SK-N-DZ (cell line): ENCODE data around the gene NOXO1. TPM values are rescaled to one million over a fixed set of nuclear protein-coding genes. Genes with fewer than 3 reads are reported as not detected.
"Not testable (repeated sequence)": the region's sequence is repeated elsewhere in the genome, so short reads cannot be mapped to it uniquely, and the experiment has no call there.

ENCODE experiments used
- DNase-seq: peaks from one replicate; pipeline ENCODE4 v3.0.0-alpha.2; 2015; ENCODE audit warnings: low spot score
- polyA plus RNA-seq, 2 experiments: library from polyadenylated mRNA; depleted of rRNA; stranded (reverse); fragments of >200 nt; gene quantifications; 2 replicates each; pipeline ENCODE4 v1.2.3, GENCODE V29; 2014

NOXO1 gene
- polyA plus RNA-seq (2014; cell fraction: cytosol; rRNA removed) = 1.3 TPM in 1 of 2 replicates, not detected in the other
- polyA plus RNA-seq (2014; cell fraction: nucleus; rRNA removed) = 2.5 TPM in 1 of 2 replicates, not detected in the other

- DNase-seq = no peak
Observed at GRCh38 chr16:1981398-1981836, at the start of gene NOXO1. NOXO1 (minus strand) TSS chr16:1981469; CDS start chr16:1981179, 290 bp downstream.

- no peak for DNase-seq
Observed at GRCh38 chr16:2030036-2030435, 48.8 kb upstream of the NOXO1 start.

GRCh38 chr16:2029350-2029749, 48.1 kb upstream of the NOXO1 start:
- no peak for DNase-seq

- DNase-seq = no peak
Observed at GRCh38 chr16:2028620-2029220, 47.5 kb upstream of the NOXO1 start.

GRCh38 chr16:2028146-2028545, 46.9 kb upstream of the NOXO1 start:
- no peak for DNase-seq

GRCh38 chr16:2027024-2028010, 46.0 kb upstream of the NOXO1 start:
- peak; percentile 55 for DNase-seq

GRCh38 chr16:2026461-2027023, 45.3 kb upstream of the NOXO1 start, which contains the start of gene NHERF2:
NHERF2 (plus strand) TSS chr16:2026902; CDS start chr16:2027006, 104 bp downstream.
- no peak for DNase-seq

- DNase-seq = no peak
Observed at GRCh38 chr16:2025878-2026460, 44.7 kb upstream of the NOXO1 start.

GRCh38 chr16:2025251-2025650, 44.0 kb upstream of the NOXO1 start:
- no peak for DNase-seq

- no peak for DNase-seq
Observed at GRCh38 chr16:2024032-2024420, 42.8 kb upstream of the NOXO1 start.

- peak; percentile 92 for DNase-seq
Observed at GRCh38 chr16:2023092-2024031, 42.1 kb upstream of the NOXO1 start.

GRCh38 chr16:2022723-2023091, 41.4 kb upstream of the NOXO1 start:
- DNase-seq = peak; percentile 72

GRCh38 chr16:2019921-2020831, 38.9 kb upstream of the NOXO1 start:
- no peak for DNase-seq

- DNase-seq = no peak
Observed at GRCh38 chr16:2019518-2019920, 38.2 kb upstream of the NOXO1 start, which contains the start of gene NPW. NPW (plus strand) TSS chr16:2019785.

- peak; percentile 85 for DNase-seq
Observed at GRCh38 chr16:2016407-2016922, 35.2 kb upstream of the NOXO1 start.

GRCh38 chr16:2015947-2016208, 34.6 kb upstream of the NOXO1 start:
- no peak for DNase-seq

- DNase-seq = no peak
Observed at GRCh38 chr16:2015117-2015946, 34.1 kb upstream of the NOXO1 start.

- DNase-seq = no peak
Observed at GRCh38 chr16:2013527-2013926, 32.3 kb upstream of the NOXO1 start.

- not testable (repeated sequence) for DNase-seq
Observed at GRCh38 chr16:2011726-2012125, 30.5 kb upstream of the NOXO1 start.
